GM21786 (cell line): Measurements from ENCODE around the gene PLXND1.
"Not testable (repeated sequence)": the region's sequence is repeated elsewhere in the genome, so short reads cannot be mapped to it uniquely, and the experiment has no call there.

Experiments
- ATAC-seq: cut with Tn5 transposase; IDR thresholded peaks from one replicate; pipeline ENCODE4 v1.9.1; 2021; ENCODE audit not compliant: unreplicated experiment

The PLXND1 gene

GRCh38 chr3:129553719-129554118 lies 52.8 kb downstream of the PLXND1 start:
- ATAC-seq = no peak

GRCh38 chr3:129553171-129553570 lies 53.3 kb downstream of the PLXND1 start:
- ATAC-seq = no peak

DNA sequence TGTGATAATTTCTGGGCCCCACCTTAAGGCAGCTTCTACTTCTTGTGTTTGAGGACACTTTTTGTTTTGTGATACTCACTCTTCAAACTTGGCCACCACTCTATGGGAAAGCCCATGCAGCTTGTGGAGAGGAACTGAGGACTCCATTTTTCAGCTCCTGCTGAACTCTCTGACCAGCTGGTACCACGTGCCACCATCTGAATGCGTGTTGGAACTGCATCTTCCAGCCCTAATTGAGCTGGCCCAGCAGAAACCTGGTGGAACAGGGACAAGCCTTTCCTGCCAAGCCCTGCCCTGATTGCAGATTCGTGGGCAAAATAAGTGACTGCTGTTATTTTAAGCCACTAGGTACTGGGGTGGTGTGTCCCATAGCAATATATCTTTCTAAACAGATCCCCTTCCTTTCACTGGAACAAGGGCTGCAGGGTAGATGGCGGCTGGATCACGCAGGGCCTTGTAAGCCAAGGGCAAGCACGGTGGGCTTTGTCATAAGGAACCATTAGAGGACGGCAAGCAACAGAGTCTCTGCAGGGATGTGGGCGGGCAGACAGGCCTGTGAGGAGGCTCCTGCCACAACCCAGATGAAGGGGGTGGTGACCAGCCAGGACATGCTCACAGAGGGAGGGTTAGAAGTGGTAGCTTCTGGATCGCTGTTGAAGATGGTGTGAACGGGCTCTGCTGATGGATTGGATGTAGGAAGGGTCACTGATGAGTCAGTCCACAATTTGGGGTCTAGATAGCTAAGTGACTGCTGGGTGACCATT lies 54.0 kb downstream of the PLXND1 start:
- ATAC-seq = no peak

DNA sequence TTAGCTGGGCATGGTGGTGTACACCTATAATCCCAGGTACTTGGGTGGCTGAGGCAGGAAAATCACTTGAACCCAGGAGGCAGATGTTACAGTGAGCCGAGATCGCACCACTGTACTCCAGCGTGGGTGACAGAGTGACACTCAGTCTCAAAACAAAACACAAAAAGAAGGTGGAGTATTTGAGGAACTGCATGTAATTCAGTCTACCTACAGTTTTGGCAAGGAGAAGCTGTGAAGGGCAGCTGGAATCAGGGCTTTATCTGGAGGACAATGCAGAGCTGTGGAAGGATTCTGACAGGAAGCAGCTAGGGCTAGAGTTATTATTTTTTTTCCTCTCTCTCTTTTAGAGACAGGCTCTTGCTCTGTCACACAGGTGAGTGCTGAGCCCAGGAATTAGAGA lies 56.7 kb downstream of the PLXND1 start:
- no peak for ATAC-seq

DNA sequence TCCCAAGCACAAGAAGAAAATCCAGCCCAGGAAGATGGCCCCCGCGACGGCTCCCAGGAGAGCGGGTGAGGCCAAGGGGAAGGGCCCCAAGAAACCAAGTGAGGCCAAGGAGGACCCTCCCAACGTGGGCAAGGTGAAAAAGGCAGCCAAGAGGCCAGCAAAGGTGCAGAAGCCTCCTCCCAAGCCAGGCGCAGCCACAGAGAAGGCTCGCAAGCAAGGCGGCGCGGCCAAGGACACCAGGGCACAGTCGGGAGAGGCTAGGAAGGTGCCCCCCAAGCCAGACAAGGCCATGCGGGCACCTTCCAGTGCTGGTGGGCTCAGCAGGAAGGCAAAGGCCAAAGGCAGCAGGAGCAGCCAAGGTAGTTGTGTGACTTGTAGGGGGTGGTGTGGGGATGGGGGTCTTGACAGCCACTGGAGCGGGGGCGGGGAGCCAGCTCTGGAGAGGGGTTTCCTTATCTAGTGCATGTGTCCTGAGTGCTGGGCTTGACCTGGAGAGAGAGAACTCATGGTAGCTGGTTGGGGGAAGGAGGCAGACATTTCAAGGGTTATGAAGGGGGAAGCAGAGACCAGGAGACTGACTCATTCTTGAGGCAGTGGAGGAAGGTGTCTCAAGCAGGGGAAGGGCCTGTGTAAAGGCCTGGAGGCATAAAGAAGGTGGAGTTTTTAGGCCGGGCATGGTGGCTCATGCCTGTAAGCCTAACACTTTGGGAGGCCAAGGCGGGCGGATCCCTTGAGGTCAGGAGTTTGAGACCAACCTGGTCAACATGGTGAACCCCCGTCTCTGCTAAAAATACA lies 57.3 kb downstream of the PLXND1 start:
- no peak for ATAC-seq

- no peak for ATAC-seq
Measured at GRCh38 chr3:129548104-129548965, 58.1 kb downstream of the PLXND1 start.

DNA sequence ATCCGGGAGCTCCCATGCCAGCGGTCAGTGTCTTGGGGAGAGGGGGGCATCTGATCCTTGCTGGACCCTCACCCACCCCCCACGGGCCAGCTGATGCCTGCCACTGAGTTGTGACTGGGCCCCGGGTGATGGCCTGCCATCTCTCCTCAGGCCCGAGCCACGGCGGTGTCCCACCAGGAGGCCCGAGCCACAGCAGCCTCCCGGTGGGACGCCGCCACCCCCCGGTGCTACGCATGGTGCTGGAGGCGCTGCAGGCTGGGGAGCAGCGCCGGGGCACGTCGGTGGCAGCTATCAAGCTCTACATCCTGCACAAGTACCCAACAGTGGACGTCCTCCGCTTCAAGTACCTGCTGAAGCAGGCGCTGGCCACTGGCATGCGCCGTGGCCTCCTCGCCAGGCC lies 59.2 kb downstream of the PLXND1 start:
- ATAC-seq = no peak

DNA sequence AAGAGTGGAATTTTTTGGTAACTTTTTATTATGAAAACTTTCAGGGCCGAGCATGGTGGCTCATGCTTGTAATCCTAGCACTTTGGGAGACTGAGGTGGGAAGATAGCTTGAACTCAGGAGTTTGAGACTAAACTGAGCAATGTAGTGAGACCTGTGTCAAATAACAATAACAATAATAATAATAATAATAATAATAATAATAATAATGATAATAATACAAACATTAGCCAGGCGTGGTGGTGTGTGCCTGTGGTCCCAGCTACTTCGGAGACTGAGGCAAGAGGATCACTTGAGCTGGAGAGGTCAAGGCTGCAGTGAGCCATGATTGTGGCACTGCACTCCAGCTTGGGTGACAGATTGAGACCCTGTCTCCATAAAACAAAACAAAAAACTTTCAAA lies 60.5 kb downstream of the PLXND1 start:
- ATAC-seq = not testable (repeated sequence)

GRCh38 chr3:129543999-129544398 lies 62.5 kb downstream of the PLXND1 start:
- no peak for ATAC-seq

DNA sequence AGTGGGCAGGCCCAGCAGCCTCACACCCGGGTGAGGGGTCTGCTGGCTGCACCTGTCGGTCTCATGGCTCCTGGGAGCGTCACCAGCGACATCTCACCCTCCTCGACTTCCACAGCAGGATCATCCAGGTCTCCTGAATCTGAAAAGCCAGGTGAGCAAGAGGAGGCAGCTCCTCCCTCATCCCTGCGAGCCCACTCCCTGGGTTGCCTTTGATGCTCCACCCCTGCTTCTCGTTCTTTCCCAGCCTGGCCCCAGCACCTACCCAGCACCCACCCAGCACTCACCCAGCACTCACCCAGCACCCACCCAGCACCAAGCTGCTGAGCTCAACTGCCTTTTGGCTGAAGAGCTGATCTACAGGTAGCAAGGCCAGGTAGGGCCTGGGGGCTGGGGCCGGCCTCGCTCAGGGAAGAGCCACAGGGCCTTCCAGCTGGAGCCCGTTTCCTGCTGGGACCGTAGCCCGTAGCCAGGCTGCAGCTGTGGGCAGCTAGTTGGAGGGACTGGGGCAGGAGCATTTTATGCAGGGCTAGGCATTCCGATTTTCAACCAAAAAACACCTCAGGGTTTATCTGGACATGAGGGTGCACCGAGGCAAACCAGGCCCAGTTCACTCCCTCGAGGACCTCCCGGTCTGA lies 63.2 kb downstream of the PLXND1 start, which contains the start of gene H1-8:
H1-8 (plus strand) TSS at position 20 of the 635 bp plus-strand sequence; CDS start at position 64, 44 bp downstream.
- ATAC-seq = no peak

GRCh38 chr3:129542747-129543146 lies 63.7 kb downstream of the PLXND1 start:
- no peak for ATAC-seq

DNA sequence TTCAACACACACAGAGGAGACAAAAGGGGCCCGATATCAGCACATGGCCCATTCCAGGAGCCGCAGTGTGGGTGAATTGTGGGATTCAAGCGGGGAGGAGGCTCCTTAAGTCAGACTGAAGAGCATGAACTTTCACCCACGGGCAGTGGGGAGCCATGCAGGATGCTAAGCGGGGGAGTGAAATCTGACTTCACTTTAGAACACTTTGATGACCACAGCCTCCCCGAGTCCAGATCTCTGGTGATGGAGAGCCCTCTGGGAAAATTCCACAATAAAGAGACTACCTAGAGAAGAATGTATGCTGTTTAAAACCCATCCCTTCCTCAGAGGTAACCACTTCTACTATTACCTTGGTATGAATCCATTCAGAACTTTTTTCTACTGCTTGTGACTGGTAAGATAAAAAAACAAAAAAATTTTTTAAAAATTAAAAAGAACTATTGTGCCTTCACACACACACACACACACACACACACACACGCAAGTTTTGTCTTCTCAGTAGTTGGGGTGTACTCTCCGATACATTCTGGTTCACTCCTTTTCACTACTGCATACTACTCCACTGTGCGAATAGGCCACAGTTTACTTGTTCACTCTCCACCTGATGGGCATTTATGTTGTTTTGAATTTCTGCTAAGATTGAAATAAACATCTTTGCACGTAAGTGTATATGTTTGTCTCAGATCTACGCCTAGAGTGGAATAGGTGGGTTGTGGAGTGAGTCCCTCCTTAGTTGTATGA lies 65.5 kb downstream of the PLXND1 start:
- no peak for ATAC-seq

GRCh38 chr3:129539206-129539605 lies 67.3 kb downstream of the PLXND1 start:
- ATAC-seq = no peak

GRCh38 chr3:129536804-129537203 lies 69.7 kb downstream of the PLXND1 start:
- no peak for ATAC-seq

DNA sequence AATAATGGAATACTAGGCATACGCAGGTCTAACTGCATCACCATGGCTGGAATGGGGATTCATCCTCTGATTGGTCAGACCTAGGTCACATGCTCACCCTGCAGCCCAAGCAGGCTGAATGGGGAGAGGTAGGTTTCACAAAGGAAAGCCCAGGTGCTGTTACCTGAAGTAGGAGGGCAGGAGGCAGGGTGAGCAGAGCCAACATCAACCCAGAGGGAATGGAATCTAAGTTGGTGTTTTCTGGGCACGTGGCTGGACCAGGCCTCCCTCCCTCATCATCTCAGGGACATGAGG lies 70.2 kb downstream of the PLXND1 start:
- no peak for ATAC-seq

DNA sequence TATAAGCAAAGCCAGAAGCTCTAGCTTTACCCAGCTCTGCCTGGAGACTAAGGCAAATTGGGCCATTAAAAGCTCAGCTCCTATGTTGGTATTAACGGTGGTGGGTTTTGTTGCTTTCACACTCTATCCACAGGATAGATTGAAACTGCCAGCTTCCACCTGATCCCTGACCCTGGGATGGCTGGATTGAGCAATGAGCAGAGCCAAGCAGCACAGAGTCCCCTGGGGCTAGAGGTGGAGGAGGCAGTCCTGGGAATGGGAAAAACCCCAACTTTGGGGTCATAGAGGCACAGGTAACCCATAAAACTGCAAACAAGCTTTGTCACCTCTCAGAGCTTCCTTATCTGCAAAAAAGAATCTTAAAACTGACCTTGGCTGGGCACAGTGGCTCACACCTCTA lies 71.4 kb downstream of the PLXND1 start:
- ATAC-seq = no peak

DNA sequence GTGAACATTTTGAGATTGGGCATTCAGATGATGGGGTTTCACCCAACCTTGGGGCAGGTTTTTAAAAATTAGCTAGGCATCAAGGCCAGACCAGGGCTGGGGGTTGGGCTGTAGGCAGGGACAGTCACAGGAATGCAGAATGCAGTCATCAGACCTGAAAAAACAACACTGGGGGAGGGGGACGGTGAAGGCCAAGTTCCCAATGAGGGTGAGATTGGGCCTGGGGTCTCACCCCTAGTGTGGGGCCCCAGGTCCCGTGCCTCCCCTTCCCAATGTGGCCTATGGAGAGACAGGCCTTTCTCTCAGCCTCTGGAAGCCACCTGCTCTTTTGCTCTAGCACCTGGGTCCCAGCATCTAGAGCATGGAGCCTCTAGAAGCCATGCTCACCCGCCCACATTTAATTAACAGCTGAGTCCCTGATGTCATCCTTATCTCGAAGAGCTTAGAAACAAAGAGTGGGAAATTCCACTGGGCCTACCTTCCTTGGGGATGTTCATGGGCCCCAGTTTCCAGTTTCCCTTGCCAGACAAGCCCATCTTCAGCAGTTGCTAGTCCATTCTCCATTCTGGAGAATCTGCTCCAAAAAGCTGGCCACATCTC lies 71.9 kb downstream of the PLXND1 start:
- ATAC-seq = no peak

GRCh38 chr3:129533406-129533805 lies 73.1 kb downstream of the PLXND1 start:
- ATAC-seq = no peak

- ATAC-seq = no peak
Measured at GRCh38 chr3:129532261-129532660, 74.2 kb downstream of the PLXND1 start.

- no peak for ATAC-seq
Measured at GRCh38 chr3:129531699-129532098, 74.8 kb downstream of the PLXND1 start.
